Activated CD4-positive, alpha-beta T cell treated with anti-CD3 and anti-CD28 coated beads for 48 hours (primary cell): Measurements from ENCODE around the gene NTSR1.

ENCODE experiments used
- DNase-seq: peaks from one replicate; pipeline ENCODE4 v3.0.0-alpha.2; 2020

Gene NTSR1

DNA sequence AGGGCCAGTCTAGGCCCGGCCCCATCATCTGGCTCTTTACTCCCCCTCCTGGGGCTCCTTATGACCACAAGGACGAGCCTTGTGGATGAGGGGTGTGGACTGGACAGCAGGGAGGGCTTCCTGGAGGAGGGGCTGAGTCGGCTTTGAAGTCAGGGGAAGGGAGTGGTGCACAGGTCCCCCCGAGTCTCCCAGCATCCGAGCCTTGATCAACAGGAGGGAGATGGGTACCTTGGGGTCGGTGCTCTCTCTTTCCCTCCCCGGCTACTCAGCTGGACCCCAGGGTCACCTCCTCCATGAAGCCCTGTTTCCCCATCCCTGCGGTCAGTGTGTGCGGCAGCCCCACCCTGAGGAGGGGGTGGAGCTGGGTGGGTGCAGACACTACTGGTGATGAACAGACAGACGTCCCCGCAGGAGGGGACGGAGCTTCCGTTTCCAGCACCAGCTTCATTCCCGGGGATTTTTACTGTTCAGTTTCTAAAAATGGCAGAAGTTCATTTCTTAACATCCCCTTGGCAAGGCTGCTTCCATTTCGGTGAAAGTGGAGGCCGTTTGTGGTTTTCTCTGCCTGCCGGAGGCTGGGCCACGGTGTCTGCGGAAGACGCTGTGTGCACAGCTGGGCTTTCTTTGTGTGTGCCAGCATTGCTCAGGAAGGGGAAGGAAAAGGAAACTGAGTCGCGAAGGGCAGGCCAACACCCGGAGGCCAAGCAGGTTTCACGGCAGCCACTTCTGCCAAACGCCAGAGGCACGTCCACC, 19.6 kb downstream of the NTSR1 start:
- no peak for DNase-seq

DNA sequence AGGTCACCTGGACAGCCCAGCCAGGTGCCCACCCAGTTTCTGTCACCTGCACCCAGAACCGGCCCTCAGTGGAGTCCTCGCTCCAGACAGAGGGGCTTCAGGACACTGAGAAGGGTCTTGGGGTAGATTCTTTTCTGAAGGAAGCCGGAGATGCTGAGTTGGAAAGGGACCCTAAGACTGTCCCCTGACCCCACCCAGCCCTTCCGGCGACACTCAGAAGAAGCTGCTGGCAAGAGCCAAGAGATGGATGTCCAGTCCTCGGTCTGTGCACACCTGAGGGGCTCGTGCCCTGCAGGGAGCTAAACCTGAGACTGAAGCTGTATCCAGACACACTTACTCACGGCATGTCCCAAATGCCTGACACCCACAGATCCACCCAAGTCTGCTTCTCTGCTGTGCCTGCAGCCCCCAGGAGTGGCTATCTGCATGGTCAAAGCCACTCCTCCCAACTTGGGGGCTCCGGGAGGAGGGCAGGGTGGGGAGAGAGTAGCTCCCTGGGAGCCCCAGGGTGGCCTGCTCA, 20.2 kb downstream of the NTSR1 start:
- no peak for DNase-seq

DNA sequence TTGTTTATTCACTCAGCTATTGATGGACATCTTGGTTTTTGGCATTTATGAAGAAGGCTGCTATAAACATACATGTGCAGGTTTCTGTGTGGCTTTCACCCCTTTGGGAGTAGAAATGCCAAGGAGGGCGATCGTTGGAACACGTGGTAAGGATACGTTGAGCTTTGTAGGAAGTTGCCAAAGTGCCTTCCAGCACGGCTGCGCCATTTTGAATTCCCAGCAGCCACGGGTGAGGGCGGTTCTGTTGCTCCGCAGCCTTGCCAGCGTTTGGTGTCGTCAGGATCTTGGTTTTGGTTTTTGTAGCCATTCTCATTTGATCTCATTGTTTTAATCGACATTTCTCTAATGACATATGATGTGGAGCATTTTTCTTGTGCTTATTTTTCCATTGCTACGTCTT, 21.8 kb downstream of the NTSR1 start:
- DNase-seq = no peak

DNA sequence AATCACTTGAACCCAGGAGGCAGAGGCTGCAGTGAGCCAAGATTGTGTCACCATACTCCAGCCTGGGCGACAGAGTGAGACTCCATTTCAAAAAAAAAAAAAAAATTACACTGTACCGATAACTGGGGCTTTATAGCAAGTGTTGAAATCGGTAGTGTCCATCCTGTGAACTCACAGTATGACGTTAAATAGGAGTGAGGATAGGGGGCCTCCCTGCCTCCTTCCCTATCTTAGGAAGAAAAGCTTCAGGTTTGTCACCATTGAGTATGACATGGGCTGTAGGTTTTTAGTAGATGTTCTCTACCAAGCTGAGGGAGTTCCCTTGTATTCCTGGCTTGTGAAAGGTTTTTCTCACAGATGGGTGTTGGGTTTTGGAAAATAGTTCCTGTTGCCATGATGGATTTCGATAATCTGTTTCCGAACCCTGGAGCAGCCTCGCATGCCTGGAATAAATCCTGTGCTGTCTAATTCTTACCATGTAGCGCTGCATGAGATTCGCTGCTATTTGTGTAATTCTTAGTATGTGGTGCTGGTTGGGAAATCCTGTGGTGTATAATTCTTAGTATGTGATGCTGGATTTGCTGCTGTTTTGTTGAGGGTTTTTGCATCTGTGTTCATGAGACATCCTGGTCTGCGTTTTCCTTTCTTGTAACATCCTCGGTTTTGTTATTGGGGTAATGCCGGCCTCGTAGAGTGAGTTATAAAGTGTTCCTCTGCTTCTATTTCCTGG, 23.6 kb downstream of the NTSR1 start:
- DNase-seq = no peak

DNA sequence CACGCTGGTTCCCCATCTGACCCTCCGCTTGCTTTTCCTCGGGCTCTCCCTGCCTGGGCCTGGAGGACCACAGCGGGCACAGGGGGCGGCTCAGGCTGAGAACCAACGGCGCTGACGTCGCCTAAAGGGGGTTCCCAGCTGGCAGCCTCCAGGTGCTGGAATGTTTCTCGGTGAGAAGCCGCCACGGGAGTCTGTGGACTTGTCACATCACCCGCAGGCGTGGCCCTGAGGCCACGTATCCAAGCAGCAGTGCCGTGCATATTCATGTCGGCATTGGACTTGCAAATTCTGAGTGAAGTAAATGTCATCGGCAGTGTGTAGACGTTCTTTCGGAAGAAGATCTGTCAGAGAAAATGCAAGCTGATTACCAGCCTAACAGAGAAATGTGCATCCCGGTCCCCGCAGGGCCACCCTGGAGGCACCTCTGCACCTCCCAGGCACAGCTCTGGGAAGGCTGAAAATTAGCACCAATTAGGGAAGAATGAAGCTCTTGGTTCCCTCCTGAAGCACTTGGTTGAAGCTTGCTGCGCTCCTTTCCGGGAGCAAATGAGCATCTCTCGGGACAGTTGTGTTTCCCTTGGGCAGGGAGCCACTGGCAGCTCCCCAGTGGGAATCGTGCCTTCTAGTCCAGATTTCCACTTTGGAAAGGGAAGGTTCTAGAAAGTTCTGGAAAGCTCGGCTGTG, 24.3 kb downstream of the NTSR1 start:
- no peak for DNase-seq

DNA sequence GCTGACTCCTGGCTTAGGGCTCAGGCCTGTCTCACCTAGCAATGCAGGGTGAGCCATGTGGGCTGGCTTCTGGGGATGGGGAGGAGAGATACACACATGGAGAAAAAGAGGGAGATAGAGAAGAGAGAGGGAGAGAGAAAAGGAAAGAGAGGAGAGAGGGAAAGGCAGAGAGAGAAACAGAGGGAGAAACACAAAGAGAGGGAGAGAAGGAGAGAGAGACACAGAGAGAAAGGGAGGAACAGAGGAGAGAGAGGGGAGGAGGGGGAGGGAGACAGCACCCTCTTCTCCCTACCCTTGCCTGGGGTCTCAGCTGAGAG, 24.8 kb downstream of the NTSR1 start:
- no peak for DNase-seq

DNA sequence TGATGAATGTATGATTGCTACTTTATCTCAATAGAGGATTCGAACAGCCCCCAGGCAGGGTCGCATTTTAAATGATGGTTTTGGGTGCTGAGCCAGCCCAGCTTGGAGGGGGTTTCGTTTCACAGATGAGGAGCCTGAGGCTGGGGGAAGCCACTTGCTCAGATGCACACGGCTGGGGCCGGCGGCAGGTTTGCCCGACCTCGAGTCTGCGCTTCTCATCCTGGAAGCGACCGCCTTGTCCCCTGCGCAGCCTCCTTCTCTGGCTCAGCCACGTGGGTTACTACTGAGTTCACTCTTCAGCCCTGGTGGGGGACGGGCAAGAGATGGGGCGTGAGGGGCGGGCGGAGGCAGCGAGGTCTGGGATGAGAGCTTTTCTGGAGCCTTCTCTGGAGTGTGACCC, 25.3 kb downstream of the NTSR1 start:
- DNase-seq = no peak

DNA sequence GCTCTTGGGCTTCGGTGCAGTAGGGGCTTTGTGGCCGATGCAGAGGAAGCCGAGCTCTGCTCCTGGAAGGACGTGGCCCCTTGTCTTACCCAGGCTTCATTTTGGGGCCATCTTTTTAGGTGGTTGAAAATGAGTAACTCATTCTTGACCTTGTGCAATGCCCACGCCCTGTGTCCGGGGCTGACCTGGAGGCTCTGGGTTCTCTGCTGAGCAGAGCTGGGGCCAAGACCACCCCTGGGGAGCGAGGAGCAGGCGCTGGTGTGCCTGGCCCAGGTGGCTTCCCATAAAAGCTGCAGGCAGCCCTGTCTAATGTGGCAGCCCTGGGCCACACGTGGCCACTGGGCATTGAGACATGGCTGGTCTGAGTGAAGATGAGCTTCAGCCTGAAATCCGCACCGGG, 25.7 kb downstream of the NTSR1 start:
- no peak for DNase-seq

DNA sequence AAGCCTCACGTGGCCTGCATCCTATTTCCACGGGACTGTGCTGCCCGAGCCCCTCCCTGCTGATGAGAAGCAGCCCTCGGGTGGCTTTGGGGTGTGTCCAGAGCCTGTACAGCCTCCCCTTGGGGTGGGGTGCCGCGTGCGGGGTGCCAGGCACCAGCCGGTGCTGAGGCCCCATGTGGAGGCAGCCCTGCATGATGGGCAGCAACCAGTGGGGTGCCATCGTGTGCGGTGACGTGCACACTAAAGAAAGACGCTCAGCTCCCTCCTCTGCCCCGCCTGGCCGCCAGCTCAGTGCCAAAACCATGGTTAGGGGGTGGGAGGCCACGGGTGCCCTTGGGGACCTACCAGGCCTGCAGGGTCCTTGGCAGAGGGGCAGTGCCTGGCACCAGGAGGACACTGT, 26.2 kb downstream of the NTSR1 start:
- no peak for DNase-seq

DNA sequence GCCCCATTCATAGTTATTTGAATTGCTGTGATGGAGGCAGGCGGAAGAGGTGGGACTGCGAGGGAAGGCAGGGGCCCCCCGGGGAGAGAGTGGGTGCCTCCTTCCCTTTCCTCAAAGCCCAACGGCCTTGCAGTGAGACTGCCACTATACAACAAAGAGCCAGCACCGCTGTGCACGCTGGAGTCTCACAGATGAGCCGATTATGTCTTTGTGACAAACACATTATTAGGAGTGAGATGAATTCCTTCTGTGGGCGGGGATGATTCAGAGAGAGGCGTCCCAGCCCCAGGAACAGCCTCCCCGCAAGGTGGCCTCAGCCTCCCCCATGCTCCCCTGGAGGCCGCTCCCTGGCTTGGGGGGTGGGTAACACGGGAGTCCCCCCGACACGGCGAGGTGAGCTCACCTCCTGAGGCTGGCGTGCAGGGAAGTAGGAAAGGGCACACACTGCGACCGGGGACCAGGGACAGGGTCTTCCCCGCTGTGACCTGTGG, 26.7 kb downstream of the NTSR1 start:
- DNase-seq = no peak

DNA sequence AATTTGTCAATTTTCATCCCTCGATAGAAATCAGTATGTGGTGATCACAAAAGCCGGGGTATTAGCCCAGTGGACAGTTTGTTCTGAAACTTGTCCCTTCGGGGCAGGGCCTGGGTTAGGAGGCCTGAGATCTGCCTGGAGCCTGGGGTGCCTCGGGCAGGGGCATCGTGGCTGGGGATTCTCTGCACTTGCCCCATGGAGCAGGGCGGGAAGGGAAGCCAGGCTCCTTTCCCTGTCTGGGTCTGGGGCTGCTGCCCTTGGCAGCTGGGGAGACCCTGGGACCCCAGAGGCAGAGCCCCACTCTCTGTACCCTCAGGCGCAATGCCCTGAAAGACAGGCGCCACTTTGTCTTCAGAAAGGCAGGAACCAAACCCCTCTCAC, 27.4 kb downstream of the NTSR1 start:
- no peak for DNase-seq

DNA sequence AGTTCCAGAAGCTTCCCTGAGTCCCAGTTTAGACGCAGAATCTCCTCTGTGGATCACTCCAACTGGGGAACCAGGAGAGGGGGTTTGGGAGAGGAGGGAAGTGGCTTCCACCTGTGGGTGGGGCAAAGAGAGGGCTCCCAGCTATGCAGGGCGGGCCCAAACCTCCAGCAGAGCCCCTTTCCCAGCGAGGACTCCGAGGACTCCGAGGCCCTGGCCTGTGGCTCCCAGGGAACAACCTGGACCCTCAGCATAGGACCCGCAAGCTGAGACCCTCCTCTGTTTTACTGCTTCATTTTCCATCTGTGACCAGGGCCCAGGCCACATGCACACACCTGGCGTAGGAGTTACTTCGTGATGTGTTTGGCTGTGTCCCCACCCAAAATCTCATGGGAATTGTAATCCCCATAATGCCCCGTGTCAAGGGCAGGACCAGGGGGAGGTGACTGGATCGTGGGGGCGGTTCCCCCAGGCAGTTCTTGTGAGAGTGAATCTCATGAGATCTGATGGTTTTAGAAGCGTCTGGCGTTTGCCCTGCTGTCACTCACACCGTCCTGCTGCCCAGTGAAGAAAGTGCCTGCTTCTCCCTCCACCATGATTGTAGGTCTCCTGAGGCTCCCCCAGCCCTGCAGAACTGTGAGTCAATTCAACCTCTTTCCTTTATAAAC, 27.9 kb downstream of the NTSR1 start:
- no peak for DNase-seq

DNA sequence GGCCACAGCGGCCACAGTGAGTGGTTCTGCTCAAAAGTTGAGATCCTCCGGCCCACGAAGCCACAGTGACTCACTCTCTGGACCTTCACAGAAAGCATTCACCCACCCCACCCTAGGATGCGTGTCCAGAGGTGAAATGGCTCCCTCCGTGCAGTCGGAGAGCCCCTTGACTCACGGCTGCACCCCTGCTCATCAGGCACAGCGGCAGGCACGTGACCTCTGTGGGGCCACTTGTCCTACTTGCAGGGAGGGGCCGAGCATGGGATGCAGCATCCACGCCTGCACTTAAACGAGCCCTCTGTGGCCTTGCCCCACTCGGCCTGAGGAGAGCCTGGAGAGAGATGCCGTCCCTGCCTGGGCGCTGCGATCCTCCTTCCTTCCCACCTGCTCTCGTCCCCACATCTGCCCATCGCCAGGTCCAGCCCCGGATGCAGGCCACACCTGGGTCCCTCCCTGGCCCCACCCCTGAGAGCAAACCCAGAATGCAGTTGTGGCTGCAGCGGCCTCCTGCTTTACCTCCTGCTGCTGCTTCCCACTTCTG, 28.7 kb downstream of the NTSR1 start:
- DNase-seq = no peak

DNA sequence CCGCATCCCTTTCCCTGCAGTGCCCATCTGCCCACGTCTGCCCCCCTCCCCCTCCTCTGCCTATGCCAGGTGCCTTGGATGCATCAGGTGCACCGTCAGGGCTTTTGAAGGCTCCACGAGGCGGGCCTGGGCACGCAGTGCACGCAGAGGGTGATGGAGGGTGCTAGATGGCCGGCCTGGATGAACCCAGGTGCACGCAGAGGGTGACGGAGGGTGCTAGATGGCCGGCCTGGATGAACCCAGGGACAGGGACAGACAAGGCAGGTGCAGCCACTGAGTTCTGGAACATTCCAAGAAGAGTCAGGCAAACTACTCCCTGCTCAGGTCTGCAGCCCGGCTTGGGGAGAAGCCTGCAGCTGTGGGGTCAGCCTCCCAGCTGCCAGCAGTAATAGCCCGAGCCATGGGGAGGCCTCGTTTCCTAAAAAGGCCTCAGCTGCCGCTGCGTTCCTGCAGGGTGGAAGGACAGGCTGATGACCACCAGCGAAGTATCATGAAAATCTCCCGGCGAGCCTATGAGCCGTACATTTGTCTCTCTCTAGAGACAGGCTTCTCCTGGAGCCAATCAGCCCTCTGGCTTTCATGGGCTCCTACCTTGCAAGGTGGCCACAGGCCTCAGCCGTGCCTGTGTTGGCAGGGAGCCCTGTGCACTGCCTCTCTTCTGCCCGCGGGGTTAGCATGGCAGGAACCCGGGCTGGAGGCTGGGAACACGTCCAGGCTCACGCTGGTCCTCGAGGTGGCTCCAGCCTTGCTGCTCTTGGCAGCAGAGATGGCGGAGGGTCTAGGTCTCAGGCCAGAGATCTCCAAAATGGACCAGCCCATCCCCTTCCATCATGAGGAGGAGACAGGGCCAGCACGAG, 29.6 kb downstream of the NTSR1 start:
- no peak for DNase-seq

DNA sequence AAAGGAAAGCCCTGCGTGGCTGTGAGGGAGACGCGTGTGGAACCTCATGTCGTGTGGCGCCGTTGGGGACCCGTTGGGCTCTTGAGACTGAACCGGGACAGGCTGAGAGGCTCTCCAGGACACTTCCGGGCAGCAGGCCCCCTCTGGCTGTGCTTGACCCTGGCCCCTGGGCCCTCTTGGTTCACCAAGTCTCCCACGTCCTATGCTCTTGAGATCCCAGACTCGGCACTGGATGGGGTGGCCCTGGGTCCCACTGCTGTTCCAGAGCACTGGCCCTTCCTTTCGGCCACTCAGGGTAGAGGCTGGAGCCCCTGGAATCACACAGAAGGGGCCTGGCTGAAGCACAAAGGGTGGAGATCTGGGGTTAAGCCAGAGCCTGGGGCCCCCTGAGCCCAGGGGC, 30.4 kb downstream of the NTSR1 start:
- no peak for DNase-seq

DNA sequence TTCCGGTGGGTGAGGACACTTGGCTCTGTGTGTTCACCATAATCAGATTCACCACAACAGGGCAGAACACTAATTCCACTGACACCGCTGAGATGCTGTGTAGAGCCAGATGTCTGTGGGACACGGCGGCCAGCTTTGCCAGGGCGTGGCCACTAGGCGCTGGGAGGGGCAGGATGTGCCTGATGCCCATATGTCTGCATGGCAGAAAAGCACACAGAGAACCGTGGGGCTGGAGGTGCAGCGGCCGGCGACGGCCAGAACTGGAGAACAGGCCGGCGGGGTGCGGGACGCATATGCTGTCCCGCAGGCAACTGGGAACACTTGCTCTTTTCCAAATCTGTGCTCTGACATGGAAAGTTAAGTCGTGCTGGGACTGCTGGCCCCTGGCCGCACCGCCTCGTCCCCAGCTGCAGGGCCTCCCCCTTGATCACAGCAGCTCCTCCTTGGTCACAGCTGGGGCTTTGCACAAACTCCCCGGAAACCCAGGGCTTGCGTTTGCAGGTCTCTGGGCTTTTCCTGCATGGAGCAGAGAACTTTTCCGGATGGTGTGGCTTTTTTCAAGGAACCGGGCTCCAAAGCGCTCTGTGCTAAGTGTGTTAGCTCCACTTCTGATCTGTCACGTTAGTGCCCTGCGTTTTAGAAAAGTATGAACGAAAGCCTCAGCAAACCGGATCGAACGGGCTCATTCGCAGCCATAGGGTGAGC, 31.1 kb downstream of the NTSR1 start:
- DNase-seq = peak; percentile 59

DNA sequence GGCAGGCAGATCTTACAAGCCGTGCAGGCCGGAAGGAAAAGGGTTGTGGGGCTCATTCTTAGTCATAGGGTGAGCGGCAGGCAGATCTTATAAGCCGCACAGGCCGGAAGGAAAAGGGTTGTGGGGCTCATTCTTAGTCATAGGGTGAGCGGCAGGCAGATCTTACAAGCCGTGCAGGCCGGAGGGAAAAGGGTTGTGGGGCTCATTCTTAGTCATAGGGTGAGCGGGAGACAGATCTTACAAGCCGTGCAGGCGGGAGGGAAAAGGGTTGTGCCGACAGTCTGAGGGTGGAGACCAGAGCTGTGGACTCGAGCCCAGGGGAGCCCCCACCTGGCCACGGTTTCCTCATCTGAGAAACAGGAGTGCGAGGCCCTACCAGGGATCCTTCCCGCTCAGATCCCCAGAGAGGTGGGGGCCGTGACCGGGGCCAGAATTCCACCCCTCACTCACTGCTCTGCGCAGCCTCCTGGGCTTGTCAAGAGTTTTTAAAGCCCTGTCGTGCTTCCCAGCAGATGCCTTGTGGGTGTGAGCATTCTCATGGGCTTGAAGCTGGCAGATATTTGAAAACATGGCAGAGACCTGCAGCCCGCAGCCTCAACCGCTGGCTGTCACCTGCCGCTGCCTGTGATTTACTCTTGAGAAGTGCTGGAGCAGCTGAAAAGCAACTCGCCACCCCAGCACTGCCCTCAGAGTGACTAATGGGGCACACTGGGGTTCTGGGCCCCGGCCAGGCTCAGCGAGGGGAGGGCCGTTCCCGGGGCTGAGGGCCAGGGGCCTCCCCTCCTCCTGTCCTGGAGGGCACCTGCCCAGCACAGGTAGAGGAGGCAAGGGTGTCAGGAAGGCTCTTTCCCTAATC, 31.9 kb downstream of the NTSR1 start:
- peak; percentile 80 for DNase-seq

DNA sequence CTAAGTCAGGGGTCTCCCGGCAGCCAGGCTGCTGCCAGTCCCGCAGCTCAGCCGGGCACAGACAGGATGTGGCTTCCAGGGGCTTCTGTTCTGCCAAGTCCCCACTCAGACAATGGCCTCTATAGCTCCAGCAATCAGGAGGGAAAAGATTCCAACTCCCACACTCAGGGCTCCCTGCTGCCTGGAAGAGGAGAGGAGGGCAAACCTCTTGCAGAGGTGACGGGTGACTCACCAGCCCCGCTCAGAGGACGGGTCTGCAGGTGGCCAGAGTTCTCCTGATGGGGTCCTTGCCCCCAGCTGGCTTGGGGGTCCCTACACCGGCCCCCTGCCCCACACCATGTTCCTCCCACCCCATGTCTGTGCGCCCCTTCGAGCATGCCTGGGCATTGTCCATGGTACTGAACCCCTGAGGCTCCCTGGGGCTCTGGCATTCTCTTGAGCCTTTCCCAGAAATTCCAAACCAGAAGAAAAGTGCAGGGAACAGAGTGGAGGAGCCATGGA, 32.6 kb downstream of the NTSR1 start:
- no peak for DNase-seq

DNA sequence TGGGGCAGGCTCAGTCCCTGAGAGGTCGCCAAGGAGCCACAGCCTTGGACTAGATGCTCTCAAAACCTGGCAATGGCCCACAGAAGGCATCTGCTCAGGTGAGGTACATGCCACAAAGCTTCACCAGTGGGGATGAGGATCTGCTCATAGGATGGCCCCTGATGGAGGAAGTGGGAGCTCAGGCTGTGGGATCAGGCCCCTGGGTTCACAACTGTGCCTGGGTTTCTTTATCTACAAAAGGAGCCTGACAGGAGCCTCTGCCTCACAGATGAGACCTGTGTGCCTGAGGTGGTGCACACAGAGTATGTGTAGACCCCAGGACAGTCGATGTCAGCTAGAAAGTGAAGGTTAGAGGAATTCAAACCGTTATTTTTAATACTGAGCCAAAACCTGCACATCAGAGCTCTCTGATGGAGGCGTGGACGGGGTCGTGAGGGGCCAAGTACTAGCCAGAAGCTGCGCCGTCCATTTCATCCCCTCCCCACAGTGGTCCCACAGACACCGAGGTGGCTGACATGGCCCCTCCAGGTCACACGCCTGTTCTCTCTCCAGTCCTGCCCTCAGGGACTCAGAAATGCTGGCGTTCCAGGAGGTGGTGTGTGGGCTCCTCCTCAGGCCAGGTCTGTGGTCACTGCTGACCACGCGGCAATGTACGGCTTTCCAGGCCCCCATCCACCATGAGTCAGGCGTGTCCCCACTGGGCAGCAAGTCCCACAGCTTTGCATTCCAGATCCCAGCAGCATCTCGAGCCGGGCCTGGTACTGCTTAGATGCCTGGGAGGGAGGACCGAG, 33.3 kb downstream of the NTSR1 start:
- no peak for DNase-seq
